Kidney epithelial cell (primary cell): Measurements from ENCODE around the gene THSD7B. TPM values are rescaled to one million over a fixed set of nuclear protein-coding genes. Genes with fewer than 3 reads are reported as not detected.
"Not testable (repeated sequence)": the region's sequence is repeated elsewhere in the genome, so short reads cannot be mapped to it uniquely, and the experiment has no call there.

Source experiments
- DNase-seq: peaks from one replicate; pipeline ENCODE4 v3.0.0-alpha.2; 2010; ENCODE audit warnings: low read depth
- H3K27me3 ChIP-seq: 2 replicates; pipeline ENCODE4 v1.6.0; 2011; ENCODE audit warnings: low read length; ENCODE audit not compliant: control insufficient read depth, insufficient read depth
- H3K36me3 ChIP-seq: 2 replicates; pipeline ENCODE4 v1.5.1; 2011; ENCODE audit warnings: low read length; ENCODE audit not compliant: control insufficient read depth, insufficient read depth
- H3K4me3 ChIP-seq: 2 replicates; pipeline ENCODE4 v1.5.1; 2011; ENCODE audit warnings: low read depth, mild to moderate bottlenecking, control low read depth, low read length
- total RNA-seq: library from RNA; depleted of rRNA; stranded (reverse); fragments of >200 nt; gene quantifications from 2 replicates; pipeline ENCODE4 v1.2.3, GENCODE V29; 2015
- TF ChIP-seq, protein P1 (sequence below): IDR thresholded peaks from 2 replicates; pipeline ENCODE4 v1.5.1; 2011; ENCODE audit warnings: mild to moderate bottlenecking, moderate library complexity, low read length, control low read depth, inconsistent platforms; ENCODE audit not compliant: insufficient read depth, poor library complexity, severe bottlenecking

THSD7B gene
- total RNA-seq, 1 donor from 2014 or later: 0.04 TPM

DNA sequence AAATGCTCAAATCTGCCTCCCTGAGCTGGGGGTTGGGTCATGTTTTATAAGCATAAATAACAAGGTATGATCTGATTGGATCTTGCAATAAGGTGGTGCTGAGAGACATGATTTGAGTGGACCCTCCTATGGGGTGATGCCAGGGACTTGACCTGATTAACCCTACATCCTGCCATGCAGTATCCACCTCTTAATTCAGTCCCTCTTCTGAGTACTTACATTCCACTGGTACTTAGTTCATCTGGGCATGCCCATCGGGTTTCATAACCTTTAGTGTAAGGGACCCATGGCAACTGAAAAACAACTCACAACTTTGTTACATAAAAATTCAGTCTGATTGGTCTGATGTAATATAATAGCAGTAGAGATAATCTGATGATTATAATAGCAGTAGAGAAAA lies 801.0 kb downstream of the THSD7B start:
- H3K36me3 ChIP-seq: no peaks in the 10 kb centered on the region
- H3K27me3 ChIP-seq: no peaks in the 10 kb centered on the region
- no peak overlapping the region for H3K4me3 ChIP-seq
- no peak for DNase-seq
- TF ChIP-seq, protein P1, sequence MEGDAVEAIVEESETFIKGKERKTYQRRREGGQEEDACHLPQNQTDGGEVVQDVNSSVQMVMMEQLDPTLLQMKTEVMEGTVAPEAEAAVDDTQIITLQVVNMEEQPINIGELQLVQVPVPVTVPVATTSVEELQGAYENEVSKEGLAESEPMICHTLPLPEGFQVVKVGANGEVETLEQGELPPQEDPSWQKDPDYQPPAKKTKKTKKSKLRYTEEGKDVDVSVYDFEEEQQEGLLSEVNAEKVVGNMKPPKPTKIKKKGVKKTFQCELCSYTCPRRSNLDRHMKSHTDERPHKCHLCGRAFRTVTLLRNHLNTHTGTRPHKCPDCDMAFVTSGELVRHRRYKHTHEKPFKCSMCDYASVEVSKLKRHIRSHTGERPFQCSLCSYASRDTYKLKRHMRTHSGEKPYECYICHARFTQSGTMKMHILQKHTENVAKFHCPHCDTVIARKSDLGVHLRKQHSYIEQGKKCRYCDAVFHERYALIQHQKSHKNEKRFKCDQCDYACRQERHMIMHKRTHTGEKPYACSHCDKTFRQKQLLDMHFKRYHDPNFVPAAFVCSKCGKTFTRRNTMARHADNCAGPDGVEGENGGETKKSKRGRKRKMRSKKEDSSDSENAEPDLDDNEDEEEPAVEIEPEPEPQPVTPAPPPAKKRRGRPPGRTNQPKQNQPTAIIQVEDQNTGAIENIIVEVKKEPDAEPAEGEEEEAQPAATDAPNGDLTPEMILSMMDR: no peak

DNA sequence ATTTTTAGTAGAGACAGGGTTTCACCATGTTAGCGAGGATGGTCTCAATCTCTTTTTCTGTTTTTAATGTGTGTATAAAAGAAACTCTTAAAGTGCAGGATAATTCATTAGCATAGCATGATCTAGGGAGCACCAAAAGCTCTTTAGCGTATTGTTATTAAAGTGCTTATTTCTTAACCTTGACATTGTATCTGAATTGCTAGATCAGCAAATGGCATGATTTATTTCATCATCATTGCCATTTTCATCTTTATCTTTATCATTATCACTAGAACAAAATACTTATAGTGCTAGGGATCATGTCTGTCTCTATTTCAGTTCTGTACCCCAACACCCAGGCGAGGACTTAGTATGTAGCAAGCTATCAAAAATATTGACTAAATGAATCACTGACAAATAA lies 805.1 kb downstream of the THSD7B start:
- Histone ChIP-seq H3K36me3 (no peaks in the 10 kb centered on the region), H3K27me3 (no peaks in the 10 kb centered on the region), H3K4me3 (no peak overlapping the region)
- TF ChIP-seq, protein P1: no peak
- no peak for DNase-seq

DNA sequence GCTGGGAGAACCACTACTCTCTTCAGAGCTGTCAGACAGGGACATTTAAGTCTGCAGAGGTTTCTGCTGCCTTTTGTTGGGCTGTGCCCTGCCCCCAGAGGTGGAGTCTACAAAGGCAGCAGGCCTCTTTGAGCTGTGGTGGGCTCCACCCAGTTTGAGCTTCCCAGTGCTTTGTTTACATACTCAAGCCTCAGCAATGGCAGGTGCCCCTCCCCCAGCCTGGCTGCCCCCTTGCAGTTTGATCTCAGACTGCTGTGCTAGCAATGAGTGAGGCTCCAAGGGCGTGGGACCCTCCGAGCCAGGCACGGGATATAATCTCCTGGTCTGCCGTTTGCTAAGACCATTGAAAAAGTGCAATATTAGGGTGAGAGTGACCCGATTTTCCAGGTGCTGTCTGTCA lies 822.5 kb downstream of the THSD7B start:
- not testable (repeated sequence) for H3K27me3 ChIP-seq, H3K4me3 ChIP-seq, DNase-seq, H3K36me3 ChIP-seq

DNA sequence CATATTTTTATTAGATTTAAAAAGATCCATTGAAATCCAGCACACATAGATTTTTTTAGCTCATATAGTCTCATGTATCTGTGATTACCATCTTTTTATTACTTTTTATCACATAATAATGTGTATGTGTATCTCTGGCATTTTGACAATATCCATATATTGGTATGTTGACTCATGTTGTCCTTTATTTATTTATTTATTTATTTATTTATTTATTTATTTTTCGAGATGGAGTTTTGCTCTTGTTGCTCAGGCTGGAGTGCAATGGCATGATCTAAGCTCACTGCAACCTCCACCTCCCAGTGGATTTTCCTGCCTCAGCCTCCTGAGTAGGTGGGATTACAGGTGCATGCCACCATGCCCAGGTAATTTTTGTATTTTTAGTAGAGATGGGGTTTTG lies 823.2 kb downstream of the THSD7B start:
- not testable (repeated sequence) for H3K4me3 ChIP-seq, H3K27me3 ChIP-seq, H3K36me3 ChIP-seq, DNase-seq

DNA sequence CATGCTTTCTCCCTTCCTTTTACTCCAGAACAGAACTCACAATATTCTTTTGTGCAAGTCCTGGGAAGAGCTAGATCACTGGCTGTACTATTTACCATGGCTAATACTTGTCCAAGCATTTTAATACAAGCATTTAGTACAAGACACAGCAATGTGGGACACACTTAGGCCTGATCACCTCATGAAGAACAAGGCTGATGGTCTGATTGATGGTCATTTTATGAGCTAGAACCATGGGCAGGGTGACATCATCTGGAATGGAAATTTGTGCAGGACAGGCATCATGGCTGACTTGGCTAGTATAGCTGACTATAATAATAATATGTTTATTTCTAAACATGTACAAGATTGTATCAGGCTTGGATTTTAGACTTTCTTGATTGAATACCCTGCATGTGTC lies 824.8 kb downstream of the THSD7B start:
- no peak overlapping the region for H3K4me3 ChIP-seq
- TF ChIP-seq, protein P1: no peak

DNA sequence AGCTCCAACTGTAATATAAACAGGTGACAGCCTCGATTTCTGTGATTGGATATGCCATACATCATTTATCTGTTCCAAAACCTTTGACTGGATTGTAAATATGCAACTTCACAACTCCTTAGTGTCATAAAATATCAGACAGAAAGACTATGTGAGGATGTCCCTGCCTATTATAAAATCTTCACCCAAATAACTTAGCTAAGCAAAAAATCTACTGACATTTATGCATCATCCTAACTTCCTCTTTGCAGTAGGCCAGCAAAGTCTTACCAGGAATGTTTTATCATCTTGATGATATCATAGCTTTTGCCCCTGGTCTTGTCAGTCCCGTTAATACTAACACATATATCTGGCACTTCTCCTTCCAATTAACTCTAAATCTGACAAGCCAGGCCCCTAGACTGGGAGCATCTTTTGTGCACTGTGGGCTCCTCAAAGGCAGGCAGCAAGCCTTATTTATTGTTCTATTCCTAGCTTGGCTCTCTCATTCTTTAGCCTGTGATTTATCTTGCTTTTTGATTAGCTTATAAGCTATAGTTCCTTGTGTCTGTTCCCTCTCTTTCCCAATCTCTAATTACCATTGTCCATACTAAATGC lies 842.5 kb downstream of the THSD7B start:
- H3K36me3 ChIP-seq: no peaks in the 10 kb centered on the region

More for the DNA sequence above, 824.8 kb downstream of the THSD7B start:
- no peaks in the 10 kb centered on the region for H3K36me3 ChIP-seq
- no peaks in the 10 kb centered on the region for H3K27me3 ChIP-seq
- DNase-seq: no peak

DNA sequence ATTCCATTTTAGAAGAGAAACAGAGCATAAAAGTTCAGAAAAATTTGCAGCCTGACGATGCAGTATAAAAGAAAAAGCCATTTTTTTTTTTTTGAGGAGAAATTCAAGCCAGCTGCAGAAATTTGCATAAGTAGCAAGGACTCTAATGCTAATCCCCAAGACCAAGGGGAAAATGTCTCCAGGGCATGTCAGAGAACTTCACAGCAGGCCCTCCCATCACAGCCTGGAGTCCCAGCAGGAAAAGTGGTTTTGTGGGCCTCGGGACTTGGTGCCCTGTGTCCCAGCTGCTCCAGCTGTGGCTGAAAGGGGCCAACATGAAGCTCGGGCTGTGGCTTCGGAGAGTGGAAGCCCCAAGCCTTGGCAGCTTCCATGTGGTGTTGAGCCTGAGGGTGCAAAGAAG lies 873.6 kb downstream of the THSD7B start:
- Histone ChIP-seq H3K36me3 (no peaks in the 10 kb centered on the region), H3K27me3 (no peaks in the 10 kb centered on the region), H3K4me3 (no peak overlapping the region)
- TF ChIP-seq, protein P1: no peak
- DNase-seq: no peak

More for the DNA sequence above, 842.5 kb downstream of the THSD7B start:
- TF ChIP-seq, protein P1: no peak
- no peak for DNase-seq
- Histone ChIP-seq H3K4me3 (no peak overlapping the region), H3K27me3 (no peaks in the 10 kb centered on the region)
